Measurements from ENCODE around the gene CAMSAP1.
A peak's percentile ranks its signal among the peaks of the same experiment; 100 is the strongest.
"Not testable (repeated sequence)": the region's sequence is repeated elsewhere in the genome, so short reads cannot be mapped to it uniquely, and the experiment has no call there.

Gene CAMSAP1

DNA sequence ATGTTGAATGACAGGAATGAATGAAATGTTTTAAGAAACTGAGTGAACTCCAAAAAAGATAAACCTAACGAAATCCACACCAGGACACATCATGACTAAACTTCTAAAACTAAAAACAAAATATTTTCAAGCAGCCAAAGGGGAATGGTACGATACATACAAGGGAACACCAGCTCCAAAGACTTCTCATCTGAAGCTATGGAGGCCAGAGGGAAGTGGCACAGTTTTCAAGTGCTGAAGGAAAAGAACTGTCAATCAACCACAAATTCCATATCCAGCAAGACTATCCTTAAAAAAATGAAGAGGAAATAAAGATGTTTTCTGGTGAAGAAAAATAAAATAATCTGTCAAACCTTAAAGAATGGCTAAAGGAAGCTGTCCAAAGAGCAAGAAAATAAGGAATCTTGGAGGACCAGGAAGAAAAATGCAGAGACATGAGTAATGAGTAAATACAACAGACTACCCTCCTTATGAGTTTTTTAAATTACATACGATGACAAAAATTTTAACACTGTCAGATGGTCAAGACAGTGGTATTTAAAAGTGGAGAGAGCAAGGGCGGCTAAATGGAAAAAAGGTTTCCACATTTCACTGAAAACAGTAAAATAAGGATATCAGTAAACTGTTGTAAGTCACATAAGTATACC is 12.0 kb downstream of the CAMSAP1 start:
- FAIRE-seq: no peak

DNA sequence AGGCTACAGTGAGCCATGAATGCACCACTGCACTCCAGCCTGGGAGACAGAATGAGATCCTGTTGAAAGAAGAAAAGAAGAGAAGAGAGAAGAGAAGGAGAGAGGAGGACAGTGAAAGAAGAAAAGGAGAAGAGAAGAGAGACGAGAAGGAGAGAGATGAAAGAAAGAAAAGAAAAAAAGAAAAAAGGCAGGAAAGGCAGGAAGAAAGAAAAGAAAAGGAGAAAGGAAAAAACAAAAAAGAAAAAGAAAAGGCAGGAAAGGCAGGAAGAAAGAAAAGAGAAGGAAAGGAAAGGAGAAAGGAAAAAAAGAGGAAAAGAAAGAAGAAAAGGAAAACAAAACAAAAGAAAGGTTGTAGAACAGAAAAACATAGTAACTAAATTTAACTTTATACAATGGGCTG is 14.2 kb downstream of the CAMSAP1 start:
- no peak for FAIRE-seq

DNA sequence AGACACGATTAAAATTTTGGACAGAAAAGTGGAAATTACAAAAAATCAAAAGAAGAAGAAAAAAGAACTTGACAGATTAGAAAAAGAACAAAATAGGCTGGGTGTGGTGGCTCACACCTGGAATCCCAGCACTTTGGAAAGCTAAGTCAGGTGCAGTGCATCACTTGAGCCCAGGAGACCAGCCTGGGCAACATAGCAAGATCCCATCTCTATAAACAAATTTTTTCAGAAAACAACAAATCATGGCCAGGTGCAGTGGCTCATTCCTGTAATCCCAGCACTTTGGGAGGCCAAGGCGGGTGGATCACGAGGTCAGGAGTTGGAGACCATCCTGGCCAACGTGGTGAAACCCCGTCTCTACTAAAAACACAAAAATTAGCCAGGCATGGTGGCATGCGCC is 15.0 kb downstream of the CAMSAP1 start:
- FAIRE-seq: not testable (repeated sequence)

DNA sequence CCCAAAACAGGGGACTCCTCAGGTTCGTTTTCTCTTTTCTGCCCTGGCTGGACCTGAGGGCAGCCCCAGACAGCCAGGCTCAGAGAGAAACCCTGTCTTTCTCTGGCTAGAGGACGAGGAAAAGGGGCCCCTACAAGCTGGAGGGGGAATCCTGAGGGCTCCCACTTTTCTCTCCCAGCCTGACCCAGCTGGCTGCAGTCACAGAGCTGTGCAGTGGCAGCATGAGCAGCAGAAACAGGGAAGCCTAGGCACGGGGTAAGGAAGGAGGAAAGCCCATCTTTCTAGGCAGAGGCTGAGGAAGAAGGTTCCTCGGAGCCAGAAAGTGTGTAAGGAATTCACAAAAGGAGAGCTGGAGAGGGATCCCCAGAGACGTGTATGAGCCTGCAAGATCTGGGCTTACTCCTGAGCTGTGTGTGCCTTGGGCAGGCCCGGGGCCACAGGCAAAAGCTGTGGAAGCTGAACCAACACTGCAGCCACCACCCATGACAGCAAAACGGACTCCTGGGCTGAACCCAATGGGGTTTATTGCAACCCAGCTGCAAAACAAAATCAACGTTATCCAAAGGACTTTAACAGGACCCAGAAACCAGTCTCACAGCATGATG is 16.2 kb downstream of the CAMSAP1 start:
- no peak for FAIRE-seq

DNA sequence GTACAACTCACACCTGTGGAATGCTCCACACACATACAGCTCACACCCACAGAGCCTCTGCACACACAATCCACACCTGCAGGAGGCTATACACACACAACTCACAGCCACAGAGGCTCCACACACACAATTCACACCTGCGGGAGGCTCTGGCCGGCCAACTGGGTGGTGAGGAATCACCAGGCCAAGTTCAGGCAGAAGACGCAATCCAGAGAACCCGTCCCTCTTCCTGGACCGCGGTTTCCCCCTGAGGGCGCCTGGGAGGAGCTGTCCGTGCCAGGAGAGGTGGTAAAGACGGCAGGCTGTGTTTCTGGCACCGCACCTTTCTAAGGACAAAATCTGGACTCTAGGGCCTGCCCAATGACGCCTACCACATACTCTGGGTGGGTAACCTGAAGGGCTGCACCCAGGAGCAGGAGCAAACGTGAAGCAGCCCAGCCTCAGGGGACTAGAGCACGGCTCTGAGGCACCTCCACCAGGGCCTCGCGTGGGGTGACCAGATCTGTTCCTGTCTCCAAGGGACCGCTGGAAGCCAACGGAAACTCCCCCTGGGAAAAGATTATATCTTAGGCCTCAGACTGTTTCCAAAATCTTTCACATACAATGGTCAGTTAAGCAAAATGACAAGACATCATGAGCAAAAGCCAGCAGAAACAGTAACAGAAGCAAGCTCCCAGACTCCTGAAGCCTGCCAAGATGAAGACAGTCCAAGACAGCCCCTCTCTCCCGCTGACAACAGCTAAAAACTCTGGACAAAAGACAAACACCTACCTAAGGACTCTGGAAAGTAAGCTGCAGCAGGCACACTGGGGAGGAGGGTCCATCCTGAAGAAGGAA is 16.9 kb downstream of the CAMSAP1 start:
- FAIRE-seq: no peak

- FAIRE-seq: no peak
These were observed 17.7 kb downstream of the CAMSAP1 start for GRCh38 chr9:135889564-135890189.

- FAIRE-seq: no peak
These were observed 18.5 kb downstream of the CAMSAP1 start for GRCh38 chr9:135888766-135889394.

GRCh38 chr9:135888126-135888765 is 19.1 kb downstream of the CAMSAP1 start:
- FAIRE-seq: no peak

GRCh38 chr9:135887585-135888050 is 19.7 kb downstream of the CAMSAP1 start:
- FAIRE-seq: no peak

- FAIRE-seq: no peak
These were observed 20.3 kb downstream of the CAMSAP1 start for GRCh38 chr9:135887021-135887507.

DNA sequence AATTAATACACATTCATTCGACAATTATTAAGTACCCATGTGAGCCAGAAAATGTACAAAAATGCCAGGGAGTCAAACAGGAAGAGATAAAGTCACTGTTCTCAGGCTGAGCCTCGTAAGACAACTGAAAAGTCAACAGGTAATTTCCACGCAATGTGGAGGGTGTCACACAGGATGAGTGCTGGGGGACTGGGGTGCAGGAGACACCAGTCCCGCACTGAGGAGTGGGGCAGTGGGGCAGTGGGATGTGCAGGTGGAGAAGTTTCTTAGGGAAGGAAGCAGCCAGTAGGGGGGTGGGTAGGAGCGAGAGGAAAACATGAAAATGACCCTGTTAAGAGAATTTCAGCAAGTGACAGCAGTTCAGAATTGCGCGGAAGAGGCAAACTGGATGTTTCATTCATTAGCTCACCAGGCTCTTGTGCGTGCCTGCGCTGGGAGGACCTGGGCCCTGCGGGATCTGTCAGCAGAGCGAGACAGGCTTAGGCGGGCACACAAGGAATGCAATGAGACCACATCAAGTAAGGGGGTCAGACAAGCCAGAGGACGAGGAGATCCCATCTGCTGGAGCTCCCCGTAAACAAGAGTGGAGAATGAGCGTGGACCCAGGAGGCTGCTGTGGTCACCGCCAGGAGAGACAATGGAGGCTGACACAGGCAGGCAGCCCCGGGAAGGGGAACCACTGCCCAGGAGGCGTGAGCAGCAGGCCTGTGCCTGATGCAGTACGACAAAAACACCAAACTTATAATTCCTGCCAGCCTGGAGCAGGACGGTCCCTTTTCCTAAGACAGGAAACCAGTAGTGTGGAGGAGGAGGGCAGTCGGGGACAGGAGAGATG is 21.0 kb downstream of the CAMSAP1 start:
- no peak for FAIRE-seq

- no peak for FAIRE-seq
These were observed 22.1 kb downstream of the CAMSAP1 start for GRCh38 chr9:135885100-135885853.

DNA sequence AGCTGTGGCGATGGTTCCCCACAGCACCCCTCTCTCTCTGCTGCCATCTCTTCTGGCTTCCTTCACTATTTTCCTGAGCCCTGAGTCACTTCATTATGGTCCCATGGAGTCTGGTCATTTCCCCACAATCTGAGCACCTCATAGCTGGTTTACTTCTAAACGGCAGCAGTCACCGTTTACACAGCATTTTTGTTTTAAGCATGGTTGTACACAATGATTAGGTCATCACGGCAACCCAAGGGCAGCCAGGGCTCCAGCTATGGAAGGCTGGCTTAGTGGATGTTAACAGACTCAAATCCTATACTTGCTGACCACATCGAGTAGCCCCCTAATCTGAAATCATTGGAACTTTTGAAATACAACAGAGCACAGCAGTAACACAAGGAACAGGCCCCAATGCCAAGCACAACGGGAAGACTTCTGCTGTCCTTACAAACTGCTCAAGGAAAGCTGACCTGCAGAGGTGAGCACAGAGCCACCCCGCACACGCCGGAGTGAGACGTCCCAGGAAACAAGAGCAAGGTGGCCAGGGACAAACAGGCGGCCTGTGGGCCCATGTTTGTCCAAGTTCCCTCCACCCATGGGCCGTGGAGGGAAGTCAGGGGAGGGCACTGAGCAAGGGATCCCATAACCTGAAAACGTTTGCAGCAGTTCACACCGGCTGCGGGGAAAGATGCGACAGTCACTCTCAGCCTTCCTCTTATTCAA is 22.9 kb downstream of the CAMSAP1 start:
- peak; percentile 9 for FAIRE-seq

GRCh38 chr9:135883410-135884089 is 23.8 kb downstream of the CAMSAP1 start:
- FAIRE-seq: no peak

DNA sequence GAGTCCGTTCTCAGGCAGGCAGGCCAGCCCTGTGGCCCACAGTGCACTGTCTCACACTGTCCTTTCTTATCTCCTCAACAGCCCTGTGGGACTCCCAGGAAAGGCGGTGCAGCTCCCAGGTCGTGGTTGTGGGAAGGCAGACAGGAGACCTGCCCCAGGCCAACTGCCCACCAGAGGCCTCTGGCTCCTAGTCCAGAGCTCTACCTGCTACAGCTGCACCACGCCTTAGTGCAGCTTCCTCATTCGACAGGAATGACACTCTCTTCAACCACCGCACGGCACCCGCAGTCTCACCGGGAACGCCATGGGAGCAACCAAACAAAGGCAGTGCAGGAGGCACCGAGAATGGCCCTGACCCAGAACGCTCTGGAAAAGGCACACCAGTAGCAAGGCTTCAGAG is 25.3 kb downstream of the CAMSAP1 start:
- FAIRE-seq: no peak

GRCh38 chr9:135880438-135880837 is 26.9 kb downstream of the CAMSAP1 start:
- no peak for FAIRE-seq

DNA sequence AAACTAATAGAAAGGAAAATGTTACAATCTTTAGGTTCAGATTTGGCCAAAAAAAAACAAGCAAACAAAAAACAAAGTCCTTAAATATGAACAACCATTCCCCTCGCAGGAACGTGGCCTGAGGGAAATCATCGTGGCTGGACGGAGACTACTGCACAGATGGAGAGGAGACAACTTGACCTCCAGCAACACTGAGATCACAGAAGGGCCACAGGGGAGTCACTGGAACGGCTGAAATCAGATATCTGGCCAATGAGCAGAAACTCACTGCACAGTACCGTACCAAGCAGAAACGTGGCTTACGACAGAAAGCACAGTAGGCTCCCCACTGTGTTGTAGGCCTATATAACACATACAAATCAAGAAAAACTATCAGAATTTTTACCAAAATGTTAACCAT is 27.7 kb downstream of the CAMSAP1 start:
- no peak for FAIRE-seq

GRCh38 chr9:135879237-135879601 is 28.1 kb downstream of the CAMSAP1 start:
- FAIRE-seq: no peak

DNA sequence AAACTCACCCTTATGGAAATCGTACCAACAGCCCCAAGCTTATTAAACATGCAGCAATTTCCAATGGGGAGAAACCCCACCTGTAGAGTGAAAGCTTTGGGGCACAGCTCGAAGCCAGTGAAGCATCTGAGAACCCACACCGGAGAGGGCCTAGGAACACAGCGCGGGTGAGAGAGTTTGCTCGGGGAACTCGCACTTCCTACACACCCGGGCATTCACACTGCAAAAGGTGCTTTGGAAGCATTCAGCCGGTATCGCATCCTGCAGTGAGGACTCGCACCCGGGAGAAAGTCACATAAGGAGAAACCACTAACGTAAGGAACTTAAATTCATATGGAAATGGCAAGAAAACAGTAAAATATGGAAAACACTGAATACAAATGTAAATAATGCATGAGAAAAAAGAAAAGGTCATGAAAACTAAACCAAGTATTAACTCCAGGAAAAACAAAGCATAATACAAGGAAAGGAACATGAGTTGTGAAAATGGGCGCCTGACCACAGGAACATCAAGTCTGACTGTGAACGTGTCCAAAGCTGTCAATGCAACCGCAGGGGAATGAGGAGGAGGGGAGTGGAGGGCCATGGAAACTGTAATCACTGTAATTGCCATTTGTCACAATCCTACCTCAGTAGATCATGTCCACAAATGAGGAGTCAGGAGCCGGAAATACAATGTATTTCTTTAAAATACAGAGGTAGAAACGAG is 28.7 kb downstream of the CAMSAP1 start:
- no peak for FAIRE-seq
